T-helper 1 cell treated with Interleukin-12 subunit alpha and Interleukin-12 subunit beta and Interleukin-4 antibody, amounts not matched to agents 30 μg/mL and 1 μg/mL, for 36 hours (primary cell): ENCODE data around the gene TMEM139.
"Not testable (repeated sequence)": the region's sequence is repeated elsewhere in the genome, so short reads cannot be mapped to it uniquely, and the experiment has no call there.

ENCODE experiments used
- H3K27ac Mint-ChIP-seq: one replicate; pipeline ENCODE4 v1.8.0; 2021; ENCODE audit warnings: mild to moderate bottlenecking, mixed read lengths
- H3K27me3 Mint-ChIP-seq: one replicate; pipeline ENCODE4 v1.8.0; 2021; ENCODE audit warnings: low read depth, mixed read lengths
- H3K36me3 Mint-ChIP-seq: one replicate; pipeline ENCODE4 v1.8.0; 2021; ENCODE audit warnings: low read depth, mixed read lengths
- H3K4me1 Mint-ChIP-seq: one replicate; pipeline ENCODE4 v1.8.0; 2021; ENCODE audit warnings: low read depth, mixed read lengths
- H3K4me3 Mint-ChIP-seq: one replicate; pipeline ENCODE4 v1.8.0; 2021; ENCODE audit warnings: mild to moderate bottlenecking, moderate library complexity, mixed read lengths
- H3K9me3 Mint-ChIP-seq: one replicate; pipeline ENCODE4 v1.8.0; 2021; ENCODE audit warnings: mixed read lengths

Gene TMEM139

GRCh38 chr7:143288836-143289235 is 4.1 kb downstream of the TMEM139 start:
- H3K4me1 Mint-ChIP-seq = peaks cover 45% of the 10 kb centered on the region
- peak overlapping the region; percentile 88 for H3K4me3 Mint-ChIP-seq
- H3K27me3 Mint-ChIP-seq = no peaks in the 10 kb centered on the region
- H3K36me3 Mint-ChIP-seq = peaks cover 39% of the 10 kb centered on the region
- peak overlapping the region; percentile 79 for H3K27ac Mint-ChIP-seq
- H3K9me3 Mint-ChIP-seq = peaks cover 10% of the 10 kb centered on the region

DNA sequence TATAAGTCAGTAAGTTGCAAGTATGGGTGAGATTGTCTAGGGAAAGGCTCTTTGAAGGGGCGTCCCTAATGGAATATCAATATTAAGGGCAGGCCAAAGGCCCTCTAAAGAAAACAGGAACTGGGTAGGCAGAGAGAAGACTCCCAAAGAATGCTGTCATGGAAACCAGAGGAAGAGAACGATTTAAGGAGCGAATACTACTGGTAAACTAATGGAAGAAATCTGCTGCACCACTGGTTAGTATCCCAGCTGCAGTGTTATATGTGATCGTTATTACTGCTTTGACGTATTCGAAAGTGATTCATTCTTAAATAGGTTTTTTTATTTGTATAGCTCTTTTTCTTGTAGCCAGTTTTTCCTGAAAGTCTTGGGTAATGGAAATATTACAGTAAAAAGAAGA is 4.7 kb downstream of the TMEM139 start:
- H3K27me3 Mint-ChIP-seq = no peaks in the 10 kb centered on the region
- H3K4me1 Mint-ChIP-seq = peaks cover 44% of the 10 kb centered on the region
- peak overlapping the region; percentile 88 for H3K4me3 Mint-ChIP-seq
- H3K27ac Mint-ChIP-seq = peak overlapping the region; percentile 79
- H3K9me3 Mint-ChIP-seq = peaks cover 10% of the 10 kb centered on the region
- peaks cover 45% of the 10 kb centered on the region for H3K36me3 Mint-ChIP-seq

DNA sequence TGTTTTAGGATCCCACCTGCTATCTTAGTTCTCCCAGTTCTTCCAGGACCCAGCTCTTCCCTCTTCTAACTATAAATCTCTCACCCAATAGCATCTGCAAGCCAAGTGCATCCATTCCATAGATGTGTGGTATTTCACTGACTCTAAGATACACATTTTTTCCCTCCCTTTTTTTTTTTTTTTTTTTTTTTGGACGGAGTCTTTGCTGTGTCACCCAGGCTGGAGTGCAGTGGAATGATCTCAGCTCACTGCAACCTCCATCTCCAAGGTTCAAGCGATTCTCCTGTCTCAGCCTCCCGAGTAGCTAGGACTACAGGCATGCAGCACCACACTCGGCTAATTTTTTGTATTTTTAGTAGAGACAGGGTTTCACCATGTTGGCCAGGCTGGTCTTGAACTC is 5.1 kb downstream of the TMEM139 start:
- Mint-ChIP-seq H3K9me3 (peaks cover 10% of the 10 kb centered on the region), H3K36me3 (peaks cover 50% of the 10 kb centered on the region), H3K4me3 (peak overlapping the region; percentile 88), H3K27ac (peak overlapping the region; percentile 79), H3K4me1 (peaks cover 44% of the 10 kb centered on the region)
- not testable (repeated sequence) for H3K27me3 Mint-ChIP-seq

DNA sequence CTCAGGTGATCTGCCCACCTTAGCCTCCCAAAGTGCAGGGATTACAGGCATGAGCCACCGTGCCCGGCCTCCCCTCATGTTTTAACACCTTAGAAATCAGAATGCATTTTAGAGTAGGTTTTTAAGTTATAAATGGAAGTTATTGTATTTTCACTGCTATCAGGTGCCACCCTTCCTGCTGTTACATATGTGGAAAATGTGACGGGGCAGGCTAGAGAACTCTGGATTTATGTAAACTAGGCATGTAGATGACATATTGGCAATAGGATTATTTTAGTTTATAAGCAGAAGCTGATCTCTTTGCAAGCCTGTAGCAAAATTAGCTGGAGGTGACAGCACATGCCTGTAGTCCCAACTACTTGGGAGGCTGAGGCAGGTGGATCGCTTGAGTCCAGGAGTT is 5.5 kb downstream of the TMEM139 start:
- Mint-ChIP-seq H3K27me3 (no peaks in the 10 kb centered on the region), H3K4me3 (peak overlapping the region; percentile 88), H3K27ac (peak overlapping the region; percentile 20), H3K9me3 (peaks cover 10% of the 10 kb centered on the region), H3K4me1 (peaks cover 46% of the 10 kb centered on the region), H3K36me3 (peaks cover 54% of the 10 kb centered on the region)

GRCh38 chr7:143292876-143293275 is 8.1 kb downstream of the TMEM139 start:
- no peaks in the 10 kb centered on the region for H3K27me3 Mint-ChIP-seq
- H3K9me3 Mint-ChIP-seq = peaks cover 1% of the 10 kb centered on the region
- peaks cover 51% of the 10 kb centered on the region for H3K4me1 Mint-ChIP-seq

DNA sequence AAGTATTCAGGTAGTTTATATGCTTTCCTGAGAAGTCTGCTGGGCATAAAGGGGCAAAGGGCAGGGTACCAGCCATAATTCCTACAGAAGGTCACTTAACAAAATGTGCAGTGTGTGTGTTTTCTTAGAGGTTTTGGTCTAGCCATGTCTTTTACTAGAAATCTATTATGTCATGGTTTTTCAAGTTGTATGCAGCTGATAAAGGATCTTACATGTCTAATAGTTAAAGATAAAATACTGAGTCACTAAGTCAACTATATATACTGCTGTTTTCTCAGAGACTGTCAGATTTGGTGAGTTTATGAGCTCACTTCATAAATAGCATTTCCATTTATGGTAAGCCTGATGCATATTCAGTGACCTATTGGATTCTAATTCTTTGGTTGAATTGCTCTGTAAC is 11.1 kb downstream of the TMEM139 start:
- peaks cover 45% of the 10 kb centered on the region for H3K4me1 Mint-ChIP-seq
- H3K36me3 Mint-ChIP-seq = peaks cover 69% of the 10 kb centered on the region
- H3K9me3 Mint-ChIP-seq = no peaks in the 10 kb centered on the region
- no peak overlapping the region for H3K4me3 Mint-ChIP-seq
- no peaks in the 10 kb centered on the region for H3K27me3 Mint-ChIP-seq
- H3K27ac Mint-ChIP-seq = no peak overlapping the region

More at GRCh38 chr7:143292876-143293275, 8.1 kb downstream of the TMEM139 start:
- Mint-ChIP-seq H3K27ac (no peak overlapping the region), H3K4me3 (no peak overlapping the region), H3K36me3 (peaks cover 66% of the 10 kb centered on the region)

- Mint-ChIP-seq H3K36me3 (peaks cover 71% of the 10 kb centered on the region), H3K27me3 (no peaks in the 10 kb centered on the region), H3K27ac (no peak overlapping the region), H3K4me1 (peaks cover 43% of the 10 kb centered on the region), H3K4me3 (no peak overlapping the region), H3K9me3 (no peaks in the 10 kb centered on the region)
Observed at GRCh38 chr7:143296686-143297085, 11.9 kb downstream of the TMEM139 start.

DNA sequence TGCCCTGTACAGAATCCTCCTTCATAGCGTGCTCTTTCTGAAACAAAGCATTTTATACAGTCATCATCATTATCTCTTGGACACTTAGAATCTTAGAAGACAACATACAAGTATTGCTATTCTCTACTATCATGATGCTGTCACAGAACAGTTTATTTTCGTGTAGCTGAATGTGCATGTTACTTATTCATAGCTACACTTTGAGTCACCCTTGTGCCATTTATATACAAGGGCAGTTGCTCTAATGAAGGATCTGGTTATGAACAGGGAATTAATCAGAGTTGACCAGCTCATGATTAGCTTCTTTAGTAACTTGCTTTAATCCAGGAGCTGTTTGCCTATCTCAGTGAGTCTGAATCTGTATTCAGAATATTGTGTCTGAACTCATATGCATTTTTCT is 14.6 kb downstream of the TMEM139 start:
- H3K4me1 Mint-ChIP-seq = peaks cover 46% of the 10 kb centered on the region
- no peak overlapping the region for H3K27ac Mint-ChIP-seq
- H3K36me3 Mint-ChIP-seq = peaks cover 72% of the 10 kb centered on the region
- H3K4me3 Mint-ChIP-seq = no peak overlapping the region
- H3K27me3 Mint-ChIP-seq = no peaks in the 10 kb centered on the region
- no peaks in the 10 kb centered on the region for H3K9me3 Mint-ChIP-seq

DNA sequence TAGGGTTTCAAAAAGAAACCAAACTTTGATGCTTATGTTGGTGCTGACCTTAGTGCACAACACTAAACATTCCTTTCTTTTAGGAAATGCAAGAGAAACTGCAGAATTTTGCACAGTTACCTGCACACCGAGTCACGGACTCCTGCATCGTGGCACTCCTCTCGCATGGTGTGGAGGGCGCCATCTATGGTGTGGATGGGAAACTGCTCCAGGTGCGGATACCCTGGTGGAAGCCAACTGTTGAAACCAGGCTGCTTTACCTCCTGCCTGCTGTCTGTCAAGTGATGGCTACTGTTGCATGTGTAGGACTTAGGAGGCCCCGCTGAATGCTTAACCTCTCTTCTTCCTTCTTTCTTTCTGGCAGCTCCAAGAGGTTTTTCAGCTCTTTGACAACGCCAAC is 15.1 kb downstream of the TMEM139 start:
- Mint-ChIP-seq H3K4me1 (peaks cover 45% of the 10 kb centered on the region), H3K4me3 (no peak overlapping the region), H3K27ac (no peak overlapping the region), H3K9me3 (no peaks in the 10 kb centered on the region), H3K27me3 (no peaks in the 10 kb centered on the region), H3K36me3 (peaks cover 72% of the 10 kb centered on the region)

DNA sequence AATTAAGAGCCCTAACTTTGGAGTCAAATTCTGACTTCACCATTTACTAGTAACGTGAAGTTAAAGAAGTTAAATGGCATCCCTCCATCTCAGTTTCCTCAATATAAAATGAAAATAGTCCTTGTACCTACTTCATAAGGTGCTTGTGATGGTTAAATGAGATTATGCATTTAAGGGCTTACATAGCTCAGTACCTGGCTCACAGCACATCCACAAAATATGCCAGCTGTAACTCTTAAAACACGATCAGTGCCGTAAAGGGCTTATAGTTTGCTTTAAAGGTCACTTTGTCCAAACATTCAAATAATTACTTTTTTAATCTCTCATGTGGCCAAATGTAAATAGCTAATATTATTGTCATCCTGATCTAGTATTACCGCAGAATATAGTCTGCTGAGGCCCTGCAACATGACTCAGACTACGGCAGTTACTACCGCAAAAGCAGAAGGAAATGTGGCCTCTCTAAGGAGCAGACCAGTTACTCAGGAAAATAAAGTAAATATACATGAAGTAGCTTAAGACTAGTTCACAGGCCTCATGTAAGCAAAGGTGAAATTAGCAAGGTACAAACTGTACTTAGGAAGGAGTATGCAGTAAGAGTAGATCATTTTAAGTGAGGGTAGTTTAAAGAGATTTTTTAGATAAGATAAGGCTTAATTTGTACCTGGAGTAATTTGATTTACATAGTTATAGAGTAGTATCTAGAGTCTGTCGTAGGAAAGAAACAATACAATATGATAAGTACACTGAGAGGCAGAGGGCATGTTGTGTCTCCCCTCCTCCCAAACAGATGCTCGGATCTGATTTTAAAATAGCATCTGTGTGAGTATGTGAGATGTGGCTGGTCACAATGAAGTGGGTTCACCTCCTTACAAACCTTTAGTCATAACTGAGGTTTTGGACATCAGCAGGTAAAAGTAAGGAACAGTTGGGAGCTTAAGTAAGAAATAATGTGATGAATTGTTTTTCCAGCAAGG is 16.5 kb downstream of the TMEM139 start:
- Mint-ChIP-seq H3K27ac (no peak overlapping the region), H3K36me3 (peaks cover 70% of the 10 kb centered on the region), H3K4me1 (peaks cover 44% of the 10 kb centered on the region), H3K9me3 (no peaks in the 10 kb centered on the region), H3K27me3 (no peaks in the 10 kb centered on the region), H3K4me3 (no peak overlapping the region)

DNA sequence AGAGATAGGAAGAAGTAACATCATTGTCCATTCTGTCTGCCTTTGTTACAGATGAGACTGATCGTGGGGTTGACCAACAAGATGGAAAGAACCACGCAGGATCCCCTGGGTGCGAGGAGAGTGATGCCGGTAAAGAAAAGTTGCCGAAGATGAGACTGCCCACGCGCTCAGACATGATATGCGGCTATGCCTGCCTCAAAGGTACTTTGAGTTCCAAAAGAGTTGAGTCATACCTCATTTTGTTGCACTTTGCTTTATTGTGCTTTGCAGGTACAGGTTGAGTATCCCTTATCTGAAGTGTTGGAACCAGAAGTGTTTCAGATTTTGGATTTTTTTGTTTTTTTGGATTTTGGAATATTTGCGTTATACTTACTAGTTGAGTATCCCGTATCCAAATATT is 19.0 kb downstream of the TMEM139 start:
- H3K4me1 Mint-ChIP-seq = peaks cover 54% of the 10 kb centered on the region
- H3K36me3 Mint-ChIP-seq = peaks cover 81% of the 10 kb centered on the region
- no peaks in the 10 kb centered on the region for H3K9me3 Mint-ChIP-seq
- no peaks in the 10 kb centered on the region for H3K27me3 Mint-ChIP-seq
- no peak overlapping the region for H3K4me3 Mint-ChIP-seq
- no peak overlapping the region for H3K27ac Mint-ChIP-seq

GRCh38 chr7:143304938-143305337 is 20.2 kb downstream of the TMEM139 start:
- H3K4me1 Mint-ChIP-seq = peaks cover 52% of the 10 kb centered on the region
- no peaks in the 10 kb centered on the region for H3K27me3 Mint-ChIP-seq
- no peaks in the 10 kb centered on the region for H3K9me3 Mint-ChIP-seq
- H3K36me3 Mint-ChIP-seq = peaks cover 79% of the 10 kb centered on the region
- H3K27ac Mint-ChIP-seq = no peak overlapping the region
- H3K4me3 Mint-ChIP-seq = no peak overlapping the region

DNA sequence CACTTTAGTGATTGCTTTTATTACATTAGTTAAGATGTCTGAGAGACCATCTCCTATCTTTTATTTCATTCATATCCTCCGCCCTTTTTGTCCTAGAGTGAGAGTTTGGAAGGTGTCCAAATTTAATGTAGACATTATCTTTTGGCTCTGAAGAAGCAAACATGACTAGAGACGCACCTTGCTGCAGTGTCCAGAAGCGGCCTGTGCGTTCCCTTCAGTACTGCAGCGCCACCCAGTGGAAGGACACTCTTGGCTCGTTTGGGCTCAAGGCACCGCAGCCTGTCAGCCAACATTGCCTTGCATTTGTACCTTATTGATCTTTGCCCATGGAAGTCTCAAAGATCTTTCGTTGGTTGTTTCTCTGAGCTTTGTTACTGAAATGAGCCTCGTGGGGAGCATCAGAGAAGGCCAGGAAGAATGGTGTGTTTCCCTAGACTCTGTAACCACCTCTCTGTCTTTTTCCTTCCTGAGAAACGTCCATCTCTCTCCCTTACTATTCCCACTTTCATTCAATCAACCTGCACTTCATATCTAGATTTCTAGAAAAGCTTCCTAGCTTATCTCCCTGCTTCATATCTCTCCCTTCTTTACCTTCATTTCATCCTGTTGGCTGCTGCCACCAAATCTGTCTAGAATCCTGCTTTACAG is 20.8 kb downstream of the TMEM139 start:
- peak overlapping the region; percentile 32 for H3K27ac Mint-ChIP-seq
- no peak overlapping the region for H3K4me3 Mint-ChIP-seq
- H3K27me3 Mint-ChIP-seq = no peaks in the 10 kb centered on the region
- H3K9me3 Mint-ChIP-seq = no peaks in the 10 kb centered on the region
- peaks cover 78% of the 10 kb centered on the region for H3K36me3 Mint-ChIP-seq
- peaks cover 55% of the 10 kb centered on the region for H3K4me1 Mint-ChIP-seq

DNA sequence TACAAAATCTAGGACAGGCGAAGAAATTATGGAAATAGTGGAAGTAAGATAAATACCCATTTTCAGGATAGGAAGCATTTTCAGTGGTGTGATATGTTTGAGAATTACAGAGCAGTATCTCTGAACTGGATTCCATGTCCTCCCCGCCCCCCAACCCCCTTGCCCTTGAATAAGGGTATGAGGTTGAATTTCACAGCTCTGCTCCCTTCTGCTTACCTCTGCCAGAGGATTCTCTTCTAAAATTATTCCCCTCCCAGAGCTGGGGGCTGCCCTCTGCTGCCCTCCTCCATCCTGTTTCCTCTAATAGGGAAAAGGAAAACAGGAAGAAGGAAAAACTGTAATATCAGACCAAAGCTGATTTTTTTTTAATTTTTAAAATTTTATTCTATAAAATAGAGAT is 23.9 kb downstream of the TMEM139 start:
- H3K4me3 Mint-ChIP-seq = no peak overlapping the region
- H3K27me3 Mint-ChIP-seq = no peaks in the 10 kb centered on the region
- peaks cover 54% of the 10 kb centered on the region for H3K36me3 Mint-ChIP-seq
- H3K9me3 Mint-ChIP-seq = no peaks in the 10 kb centered on the region
- H3K4me1 Mint-ChIP-seq = peaks cover 56% of the 10 kb centered on the region
- peak overlapping the region; percentile 4 for H3K27ac Mint-ChIP-seq

DNA sequence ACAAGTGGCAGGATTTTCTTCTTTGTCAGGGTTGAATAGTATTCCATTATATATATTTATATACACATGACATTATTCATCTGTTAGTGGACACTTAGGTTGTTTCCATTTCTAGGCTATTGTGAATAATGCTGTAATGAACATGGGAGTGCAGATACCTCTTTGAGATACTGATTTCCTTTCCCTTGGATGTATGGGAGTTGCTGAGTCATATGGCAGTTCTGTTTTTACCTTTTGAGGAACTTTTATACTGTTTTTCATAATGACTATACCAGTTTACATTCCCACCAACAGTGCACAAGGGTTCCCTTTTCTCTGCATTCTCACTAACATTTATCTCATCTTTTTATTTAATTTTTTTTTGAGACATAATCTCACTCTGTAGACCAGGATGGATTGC is 29.4 kb downstream of the TMEM139 start:
- peaks cover 15% of the 10 kb centered on the region for H3K36me3 Mint-ChIP-seq
- peaks cover 11% of the 10 kb centered on the region for H3K27me3 Mint-ChIP-seq
- H3K9me3 Mint-ChIP-seq = no peaks in the 10 kb centered on the region
- no peak overlapping the region for H3K27ac Mint-ChIP-seq
- H3K4me3 Mint-ChIP-seq = no peak overlapping the region
- H3K4me1 Mint-ChIP-seq = peaks cover 33% of the 10 kb centered on the region
